GM10266 (cell line): ENCODE results near the gene BACH2.
"Not testable (repeated sequence)": the region's sequence is repeated elsewhere in the genome, so short reads cannot be mapped to it uniquely, and the experiment has no call there.

Source experiments
- DNase-seq: peaks from one replicate; pipeline ENCODE4 v3.0.0; 2012; ENCODE audit errors: extremely low spot score
- CTCF ChIP-seq: IDR thresholded peaks from 2 replicates; pipeline ENCODE4 v1.5.1; 2012; ENCODE audit warnings: mild to moderate bottlenecking, low read depth; ENCODE audit not compliant: control insufficient read depth, insufficient read depth; ENCODE audit errors: missing control alignments

BACH2 gene

GRCh38 chr6:90170601-90171000, 126.0 kb downstream of the BACH2 start:
- TF ChIP-seq CTCF = no peak
- DNase-seq = no peak

- no peak for TF ChIP-seq CTCF
- DNase-seq = no peak
Measured at GRCh38 chr6:90169374-90169773, 127.3 kb downstream of the BACH2 start.

GRCh38 chr6:90168693-90169131, 127.9 kb downstream of the BACH2 start:
- no peak for DNase-seq
- TF ChIP-seq CTCF = no peak

- DNase-seq = no peak
Measured at GRCh38 chr6:90167514-90168379, 128.9 kb downstream of the BACH2 start.

GRCh38 chr6:90166155-90166924, 130.3 kb downstream of the BACH2 start:
- DNase-seq = not testable (repeated sequence)

More at GRCh38 chr6:90167514-90168379, 128.9 kb downstream of the BACH2 start:
- TF ChIP-seq CTCF = no peak

DNA sequence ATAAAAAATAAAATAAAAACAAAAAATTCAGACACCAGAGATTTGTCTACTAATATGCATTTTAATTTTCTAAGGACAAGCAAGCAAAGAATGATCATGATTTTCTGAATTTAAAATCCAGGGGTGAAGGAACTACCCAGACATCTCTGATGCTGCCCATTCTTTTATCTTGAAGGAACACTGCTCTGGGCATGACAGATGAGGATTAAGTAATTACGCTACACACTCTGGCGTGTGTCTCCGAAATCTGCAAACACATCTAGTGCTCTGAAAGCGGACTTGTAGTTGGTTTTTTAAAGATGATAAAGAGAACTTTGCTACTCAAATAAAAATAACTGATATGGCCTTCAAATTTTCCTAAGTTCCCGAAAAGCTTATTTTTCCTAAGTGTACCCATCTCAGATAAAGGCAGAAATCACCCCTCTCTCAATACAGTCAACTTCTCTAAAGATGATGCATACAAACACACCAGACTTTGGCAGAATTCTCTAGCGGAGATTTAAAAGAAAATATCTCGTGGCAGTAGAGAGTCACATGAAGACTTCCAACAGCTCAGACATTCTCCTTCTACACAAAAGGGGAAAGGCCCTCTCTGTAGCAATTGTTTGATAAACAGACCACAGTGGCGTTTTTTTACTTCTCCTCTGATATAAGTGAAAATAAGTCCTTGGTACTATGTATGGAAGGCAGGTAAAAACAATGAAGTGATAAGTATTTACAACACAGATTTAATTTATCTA, 133.8 kb downstream of the BACH2 start:
- DNase-seq = no peak

GRCh38 chr6:90160013-90160412, 136.6 kb downstream of the BACH2 start:
- TF ChIP-seq CTCF = no peak
- no peak for DNase-seq

More for the DNA sequence above, 133.8 kb downstream of the BACH2 start:
- no peak for TF ChIP-seq CTCF
